Sigmoid colon (tissue), 7 donors: ENCODE measurements around the gene TREML4. TPM values are rescaled to one million over a fixed set of nuclear protein-coding genes. Genes with fewer than 3 reads are reported as not detected.

Source experiments
- DNase-seq: peaks from one replicate; pipeline ENCODE4 v3.0.0-alpha.2; 2019
- H3K27ac ChIP-seq, 4 donors: fragments of 200-600 bp; sonication (generic); one replicate each; pipeline ENCODE4 v1.5.1; 2016 to 2019; ENCODE audit warnings: mild to moderate bottlenecking in 1 of 4
- H3K27me3 ChIP-seq, 3 donors: fragments of 200-600 bp; sonication (generic); one replicate each; pipeline ENCODE4 v1.5.1; 2019; ENCODE audit warnings: mild to moderate bottlenecking in 1 of 3
- H3K36me3 ChIP-seq, 4 donors: fragments of 200-600 bp; sonication (generic); one replicate each; pipeline ENCODE4 v1.5.1; 2016 to 2019
- H3K4me1 ChIP-seq, 4 donors: fragments of 200-600 bp; sonication (generic); one replicate each; pipeline ENCODE4 v1.5.1; 2017 to 2019
- H3K4me3 ChIP-seq, 4 donors: fragments of 200-600 bp; sonication (generic); one replicate each; pipeline ENCODE4 v1.5.1; 2017 to 2019; ENCODE audit warnings: mild to moderate bottlenecking in 2 of 4, moderate library complexity in 1 of 4
- H3K9me3 ChIP-seq, 4 donors: fragments of 200-600 bp in 3 of 4; sonication (generic) in 3 of 4; one replicate each; pipeline versions ENCODE4 v1.5.1 to v1.6.1; 2013 to 2019
- CTCF ChIP-seq, 4 experiments: fragments of 450-650 bp in 3 of 4; fragments of 200-600 bp in 1 of 4; IDR thresholded peaks; one replicate each; pipeline ENCODE4 v1.5.1; 2016 to 2019; ENCODE audit warnings: antibody characterized with exemption in 4 of 4, mild to moderate bottlenecking in 3 of 4, moderate library complexity in 2 of 4
- EP300 ChIP-seq, 4 donors: sonication (generic); formaldehyde crosslinking; IDR thresholded peaks; one replicate each; pipeline ENCODE4 v1.6.1; 2017; ENCODE audit warnings: antibody characterized with exemption in 4 of 4
- POLR2A ChIP-seq, 2 donors: fragments of 450-650 bp; IDR thresholded peaks; one replicate each; pipeline ENCODE4 v1.6.1; 2016; ENCODE audit warnings: antibody characterized with exemption in 2 of 2, mild to moderate bottlenecking in 2 of 2, moderate library complexity in 2 of 2
- POLR2AphosphoS5 ChIP-seq, 4 donors: sonication (generic); formaldehyde crosslinking; IDR thresholded peaks; one replicate each; pipeline ENCODE4 v1.6.1; 2017; ENCODE audit warnings: antibody characterized with exemption in 4 of 4
- WGBS, 2 donors: extraction: QIAGEN DNeasy Blood & Tissue Kit; methylation state at CpG; one replicate each; pipeline ENCODE4 v1.1.7; 2013; 5-methylcytosine and 5-hydroxymethylcytosine counted together
- intact Hi-C: fragments of 100-400 bp; cut with DNase I; formaldehyde crosslinking; loops from one replicate; pipeline ENCODE4 v1.15.1; 2023
- polyA plus RNA-seq, 3 donors: library from polyadenylated mRNA; stranded (reverse); fragments of 200-250 nt; gene quantifications; one replicate each; pipeline ENCODE4 v1.2.3, GENCODE V29; 2013
- total RNA-seq, 4 donors: library from RNA; depleted of rRNA; stranded (reverse); fragments of >200 nt; gene quantifications; one replicate each; pipeline ENCODE4 v1.1.0, GENCODE V29; 2016
- donor health status: healthy with polysubstance abuse.
- donor health status: Bipolar disorder and iron deficiency.
- donor health status: healthy.

TREML4 gene
- total and polyA plus RNA-seq, 7 donors, result 0.22 TPM; not detected in 6

GRCh38 chr6:41252401-41253169 is 24.4 kb downstream of the TREML4 start:
- H3K4me3 ChIP-seq, result no peak overlapping the region
- no peak for DNase-seq
- H3K4me1 ChIP-seq, result peaks cover 0 to 18% (median 15%) of the 10 kb centered on the region in 4 donors
- no peak overlapping the region for H3K27ac ChIP-seq
- no peaks in the 10 kb centered on the region for H3K27me3 ChIP-seq
- no peaks in the 10 kb centered on the region for H3K36me3 ChIP-seq
- 63 to 76% methylated on average over 3 of the region's 3 CpGs for WGBS, 2 donors
- intact Hi-C loops, result no loop called here
- H3K9me3 ChIP-seq, result no peaks in the 10 kb centered on the region
- TF ChIP-seq EP300 (IDR thresholded peaks at IDR 0.05) (no peak), POLR2A (IDR thresholded peaks at IDR 0.05) (no peak)

- peaks cover 0 to 19% (median 15%) of the 10 kb centered on the region in 4 donors for H3K4me1 ChIP-seq
- DNase-seq, result no peak
- H3K36me3 ChIP-seq, result no peaks in the 10 kb centered on the region
- no peak for TF ChIP-seq EP300 (IDR thresholded peaks at IDR 0.05)
- TF ChIP-seq CTCF (IDR thresholded peaks at IDR 0.05), result no peak
- no peak for TF ChIP-seq POLR2A (IDR thresholded peaks at IDR 0.05)
- TF ChIP-seq POLR2AphosphoS5 (IDR thresholded peaks at IDR 0.05), result no peak
- no peaks in the 10 kb centered on the region for H3K27me3 ChIP-seq
- H3K27ac ChIP-seq, result no peak overlapping the region
- H3K4me3 ChIP-seq, result no peak overlapping the region
- intact Hi-C loops, result no loop called here
- H3K9me3 ChIP-seq, result no peaks in the 10 kb centered on the region
Observed at GRCh38 chr6:41255110-41255509, 27.0 kb downstream of the TREML4 start.

GRCh38 chr6:41255638-41256246 is 27.6 kb downstream of the TREML4 start:
- Histone ChIP-seq H3K27me3 (no peaks in the 10 kb centered on the region), H3K4me1 (peaks cover 0 to 19% (median 15%) of the 10 kb centered on the region in 4 donors), H3K27ac (no peak overlapping the region), H3K36me3 (no peaks in the 10 kb centered on the region), H3K4me3 (no peak overlapping the region), H3K9me3 (peaks cover 0 to 4% (median 0%) of the 10 kb centered on the region in 4 donors)
- 78 to 85% methylated on average over 5 of the region's 5 CpGs for WGBS, 2 donors
- DNase-seq, result no peak
- intact Hi-C loops, result no loop called here
- no peak for TF ChIP-seq POLR2AphosphoS5 (IDR thresholded peaks at IDR 0.05)
- TF ChIP-seq CTCF (IDR thresholded peaks at IDR 0.05), result no peak
- TF ChIP-seq POLR2A (IDR thresholded peaks at IDR 0.05), result no peak
- no peak for TF ChIP-seq EP300 (IDR thresholded peaks at IDR 0.05)

GRCh38 chr6:41256383-41256782 is 28.2 kb downstream of the TREML4 start:
- no peaks in the 10 kb centered on the region for H3K27me3 ChIP-seq

More at GRCh38 chr6:41256383-41256782, 28.2 kb downstream of the TREML4 start:
- Histone ChIP-seq H3K36me3 (no peaks in the 10 kb centered on the region), H3K4me1 (peaks cover 0 to 19% (median 15%) of the 10 kb centered on the region in 4 donors), H3K9me3 (peaks cover 0 to 4% (median 0%) of the 10 kb centered on the region in 4 donors), H3K4me3 (no peak overlapping the region), H3K27ac (no peak overlapping the region)
- 92% methylated on average over 1 of the region's 1 CpG for WGBS, 2 donors
- intact Hi-C loops, result no loop called here
- no peak for TF ChIP-seq CTCF (IDR thresholded peaks at IDR 0.05)
- TF ChIP-seq POLR2AphosphoS5 (IDR thresholded peaks at IDR 0.05), result no peak
- TF ChIP-seq POLR2A (IDR thresholded peaks at IDR 0.05), result no peak
- no peak for DNase-seq
